Smooth muscle cell (in vitro differentiated cells): ENCODE data around the gene PTEN. TPM values are rescaled to one million over a fixed set of nuclear protein-coding genes. Genes with fewer than 3 reads are reported as not detected.
A peak's percentile ranks its signal among the peaks of the same experiment; 100 is the strongest.

Experiments used
- DNase-seq: peaks from one replicate; lab custom pipeline; 2025; ENCODE audit not compliant: unreplicated experiment; lab: John Stamatoyannopoulos, UW
- H2AFZ ChIP-seq: fragments of 200-600 bp; sonication (generic); 2 replicates; pipeline ENCODE4 v1.6.0; 2016; ENCODE audit warnings: antibody characterized with exemption, low read depth, mild to moderate bottlenecking
- H3F3A ChIP-seq: fragments of 200-600 bp; sonication (generic); 2 replicates; pipeline ENCODE4 v1.6.0; 2017; ENCODE audit warnings: antibody characterized with exemption, low read depth
- H3K27ac ChIP-seq: fragments of 200-600 bp; sonication (generic); 2 replicates; pipeline ENCODE4 v1.5.1; 2016; ENCODE audit warnings: low read depth, mild to moderate bottlenecking
- H3K27me3 ChIP-seq: fragments of 200-600 bp; sonication (generic); 2 replicates; pipeline ENCODE4 v1.6.1; 2016; ENCODE audit warnings: low read depth, mild to moderate bottlenecking
- H3K36me3 ChIP-seq: fragments of 200-600 bp; sonication (generic); 2 replicates; pipeline ENCODE4 v1.5.1; 2016; ENCODE audit warnings: low read depth
- H3K4me1 ChIP-seq: fragments of 200-600 bp; sonication (generic); 2 replicates; pipeline ENCODE4 v1.5.1; 2016; ENCODE audit warnings: low read depth
- H3K4me2 ChIP-seq: fragments of 200-600 bp; sonication (generic); 2 replicates; pipeline ENCODE4 v1.6.0; 2016; ENCODE audit warnings: mild to moderate bottlenecking
- H3K4me3 ChIP-seq: fragments of 200-600 bp; sonication (generic); 2 replicates; pipeline ENCODE4 v1.5.1; 2016; ENCODE audit warnings: mild to moderate bottlenecking
- H3K79me2 ChIP-seq: fragments of 200-600 bp; sonication (generic); 2 replicates; pipeline ENCODE4 v1.6.0; 2016; ENCODE audit warnings: low read depth, mild to moderate bottlenecking
- H3K9ac ChIP-seq: fragments of 200-600 bp; sonication (generic); 2 replicates; pipeline ENCODE4 v1.6.0; 2016; ENCODE audit warnings: low read depth
- H3K9me3 ChIP-seq: fragments of 200-600 bp; sonication (generic); replicated peaks from 2 replicates; pipeline ENCODE4 v1.5.1; 2016; ENCODE audit warnings: low read depth
- H4K20me1 ChIP-seq: fragments of 200-600 bp; sonication (generic); 2 replicates; pipeline ENCODE4 v1.6.0; 2016; ENCODE audit warnings: low read depth
- WGBS: methylation state at CpG from one replicate; pipeline ENCODE4 v1.1.7; 2016; ENCODE audit warnings: low lambda C conversion rate; 5-methylcytosine and 5-hydroxymethylcytosine counted together
- polyA plus RNA-seq: library from polyadenylated mRNA; unstranded; fragments of >200 nt; fragmentation: Nextera tagmentation; extraction: Ambion mirVana; gene quantifications from 2 replicates; pipeline ENCODE4 v1.2.1, GENCODE V29; 2016
- total RNA-seq: library from RNA; depleted of rRNA; stranded (reverse); fragments of >200 nt; gene quantifications from 2 replicates; pipeline ENCODE4 v1.2.3, GENCODE V29; 2014
- TF ChIP-seq, protein P1 (sequence below): fragments of 200-600 bp; sonication (generic); IDR thresholded peaks from 2 replicates; pipeline ENCODE4 v1.5.1; 2017; ENCODE audit warnings: borderline replicate concordance, mild to moderate bottlenecking, antibody characterized with exemption; ENCODE audit not compliant: insufficient read depth, poor library complexity, severe bottlenecking

PTEN gene
- total and polyA plus RNA-seq, 2 experiments from 2014 or later, result 30.6 to 78.3 TPM

- Histone ChIP-seq H3K9ac (peak within 1 kb of the TSS; percentile 81), H3K9me3 (no peaks in the 10 kb centered on the region), H3K4me1 (peaks cover 15% of the 10 kb centered on the region), H3K36me3 (peaks cover 4% of the 10 kb centered on the region), H3K4me2 (peak within 1 kb of the TSS; percentile 93), H3K27me3 (no peaks in the 10 kb centered on the region), H3K4me3 (peak within 1 kb of the TSS; percentile 71), H3F3A (no peaks in the 10 kb centered on the region), H4K20me1 (peaks cover 31% of the 10 kb centered on the region), H3K79me2 (peaks cover 51% of the 10 kb centered on the region), H2AFZ (peak within 1 kb of the TSS; percentile 95), H3K27ac (peak within 1 kb of the TSS; percentile 70)
- TF ChIP-seq, protein P1, sequence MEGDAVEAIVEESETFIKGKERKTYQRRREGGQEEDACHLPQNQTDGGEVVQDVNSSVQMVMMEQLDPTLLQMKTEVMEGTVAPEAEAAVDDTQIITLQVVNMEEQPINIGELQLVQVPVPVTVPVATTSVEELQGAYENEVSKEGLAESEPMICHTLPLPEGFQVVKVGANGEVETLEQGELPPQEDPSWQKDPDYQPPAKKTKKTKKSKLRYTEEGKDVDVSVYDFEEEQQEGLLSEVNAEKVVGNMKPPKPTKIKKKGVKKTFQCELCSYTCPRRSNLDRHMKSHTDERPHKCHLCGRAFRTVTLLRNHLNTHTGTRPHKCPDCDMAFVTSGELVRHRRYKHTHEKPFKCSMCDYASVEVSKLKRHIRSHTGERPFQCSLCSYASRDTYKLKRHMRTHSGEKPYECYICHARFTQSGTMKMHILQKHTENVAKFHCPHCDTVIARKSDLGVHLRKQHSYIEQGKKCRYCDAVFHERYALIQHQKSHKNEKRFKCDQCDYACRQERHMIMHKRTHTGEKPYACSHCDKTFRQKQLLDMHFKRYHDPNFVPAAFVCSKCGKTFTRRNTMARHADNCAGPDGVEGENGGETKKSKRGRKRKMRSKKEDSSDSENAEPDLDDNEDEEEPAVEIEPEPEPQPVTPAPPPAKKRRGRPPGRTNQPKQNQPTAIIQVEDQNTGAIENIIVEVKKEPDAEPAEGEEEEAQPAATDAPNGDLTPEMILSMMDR, result peak; percentile 29
- under 1% methylated on average over 59 of the region's 60 CpGs for WGBS
- peak; percentile 52 for DNase-seq
These were observed 45.6 kb upstream of the PTEN start, which contains the start of gene ATAD1 for GRCh38 chr10:87817609-87818504. ATAD1 (minus strand) TSS chr10:87818226; CDS start chr10:87814599, 3,627 bp downstream.

DNA sequence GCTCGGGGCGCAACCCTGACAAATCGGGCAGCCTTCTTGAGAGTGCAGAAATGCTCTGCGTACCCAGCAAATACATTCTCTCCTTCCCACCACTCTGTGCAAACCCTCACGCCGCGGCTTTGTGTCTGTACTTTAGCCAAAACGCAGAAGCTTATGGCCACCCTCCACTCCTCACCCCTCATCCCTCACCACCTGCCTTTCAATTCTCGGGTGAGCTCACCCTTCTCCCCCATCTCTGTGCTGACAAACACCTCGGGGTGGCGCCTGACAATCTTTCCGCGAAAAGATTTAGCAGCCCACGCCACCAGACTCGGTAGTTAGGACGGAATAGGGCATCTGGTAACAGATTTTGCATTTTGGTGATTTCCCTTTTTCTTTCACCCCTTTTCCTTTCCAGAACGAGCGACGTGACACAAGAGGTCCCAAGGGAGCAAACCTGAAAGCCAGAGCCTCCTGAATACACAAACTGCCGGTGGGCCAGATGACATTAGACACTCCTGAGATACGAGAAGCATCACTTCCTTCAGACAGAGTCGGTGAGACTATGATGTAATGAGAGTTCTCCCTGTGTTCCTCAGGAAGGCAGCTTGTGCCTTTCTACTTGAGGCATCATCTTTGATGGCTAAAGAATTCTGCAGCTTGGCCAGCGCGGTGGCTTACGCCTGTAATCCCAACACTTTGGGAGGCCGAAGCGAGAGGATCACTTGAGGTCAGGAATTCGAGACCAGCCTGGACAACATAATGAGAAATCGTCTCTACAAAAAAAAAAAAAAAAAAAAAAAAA lies 44.7 kb upstream of the PTEN start:
- peaks cover 31% of the 10 kb centered on the region for H4K20me1 ChIP-seq
- H3K79me2 ChIP-seq, result peaks cover 43% of the 10 kb centered on the region
- H2AFZ ChIP-seq, result peak overlapping the region; percentile 95
- no peaks in the 10 kb centered on the region for H3F3A ChIP-seq
- H3K9ac ChIP-seq, result peak overlapping the region; percentile 25
- TF ChIP-seq, protein P1, result no peak
- H3K4me2 ChIP-seq, result peak overlapping the region; percentile 93
- peak overlapping the region; percentile 39 for H3K27ac ChIP-seq
- H3K9me3 ChIP-seq, result no peaks in the 10 kb centered on the region
- 17% methylated on average over 29 of the region's 29 CpGs for WGBS
- peaks cover 15% of the 10 kb centered on the region for H3K4me1 ChIP-seq
- DNase-seq, result no peak
- H3K36me3 ChIP-seq, result no peaks in the 10 kb centered on the region
- peak overlapping the region; percentile 71 for H3K4me3 ChIP-seq
- peaks cover 5% of the 10 kb centered on the region for H3K27me3 ChIP-seq

GRCh38 chr10:87819289-87819585 lies 44.2 kb upstream of the PTEN start:
- no peak overlapping the region for H3K9ac ChIP-seq
- H3K9me3 ChIP-seq, result no peaks in the 10 kb centered on the region
- TF ChIP-seq, protein P1, result no peak
- H2AFZ ChIP-seq, result no peak overlapping the region
- no peak for DNase-seq
- H3K4me2 ChIP-seq, result peak overlapping the region; percentile 93
- H3K4me1 ChIP-seq, result peaks cover 15% of the 10 kb centered on the region
- WGBS, result 95% methylated on average over 6 of the region's 6 CpGs
- peaks cover 37% of the 10 kb centered on the region for H3K79me2 ChIP-seq
- H4K20me1 ChIP-seq, result peaks cover 27% of the 10 kb centered on the region
- no peaks in the 10 kb centered on the region for H3K36me3 ChIP-seq
- H3K27me3 ChIP-seq, result peaks cover 5% of the 10 kb centered on the region
- no peak overlapping the region for H3K27ac ChIP-seq
- H3K4me3 ChIP-seq, result no peak overlapping the region
- no peaks in the 10 kb centered on the region for H3F3A ChIP-seq
